ENCODE results near the gene CNTN1.

CNTN1 gene

GRCh38 chr12:40992158-40992557, 299.9 kb downstream of the CNTN1 start:
- in situ Hi-C loops (cut with MboI; ENCODE audit: low sequenced_read_pairs) = no loop called here

GRCh38 chr12:40992674-40993073, 300.4 kb downstream of the CNTN1 start:
- DNase-seq (ENCODE audit: low spot score in 2 of 2) = no peak
- in situ Hi-C loops (cut with MboI; ENCODE audit: low sequenced_read_pairs) = no loop called here
- H3K9me3 ChIP-seq = no peaks in the 10 kb centered on the region
- H3K4me3 ChIP-seq = no peak overlapping the region
- no peaks in the 10 kb centered on the region for H3K4me1 ChIP-seq
- H3K27me3 ChIP-seq (ENCODE audit: low read depth) = no peaks in the 10 kb centered on the region
- H3K36me3 ChIP-seq (replicated peaks) = no peaks in the 10 kb centered on the region

More at GRCh38 chr12:40992158-40992557, 299.9 kb downstream of the CNTN1 start:
- DNase-seq (ENCODE audit: low spot score in 2 of 2) = no peak
- Histone ChIP-seq H3K4me1 (no peaks in the 10 kb centered on the region), H3K36me3 (replicated peaks) (no peaks in the 10 kb centered on the region), H3K9me3 (no peaks in the 10 kb centered on the region), H3K27me3 (ENCODE audit: low read depth) (no peaks in the 10 kb centered on the region), H3K4me3 (no peak overlapping the region)

DNA sequence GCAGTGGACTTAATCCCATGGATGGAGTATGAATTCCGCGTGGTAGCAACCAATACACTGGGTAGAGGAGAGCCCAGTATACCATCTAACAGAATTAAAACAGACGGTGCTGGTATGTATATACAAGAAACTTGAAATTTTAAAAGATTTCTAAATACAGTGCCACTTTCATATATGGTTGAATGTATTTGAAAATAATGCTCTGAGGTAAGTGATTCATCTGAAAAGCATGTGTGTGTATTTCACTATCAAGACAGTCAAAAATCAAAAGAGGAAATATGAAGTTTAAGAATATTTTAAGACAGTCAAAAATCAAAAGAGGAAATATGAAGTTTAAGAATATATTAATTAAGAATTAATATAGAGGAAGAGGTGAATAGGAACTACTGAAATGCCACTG, 300.9 kb downstream of the CNTN1 start:
- H3K27me3 ChIP-seq (ENCODE audit: low read depth) = no peaks in the 10 kb centered on the region
- DNase-seq (ENCODE audit: low spot score in 2 of 2) = no peak
- no peak overlapping the region for H3K4me3 ChIP-seq
- in situ Hi-C loops (cut with MboI; ENCODE audit: low sequenced_read_pairs) = no loop called here
- no peaks in the 10 kb centered on the region for H3K4me1 ChIP-seq
- H3K36me3 ChIP-seq (replicated peaks) = no peaks in the 10 kb centered on the region
- no peaks in the 10 kb centered on the region for H3K9me3 ChIP-seq

- no peaks in the 10 kb centered on the region for H3K9me3 ChIP-seq
- H3K27me3 ChIP-seq (ENCODE audit: low read depth) = no peaks in the 10 kb centered on the region
- DNase-seq (ENCODE audit: low spot score in 2 of 2) = no peak
- no peak overlapping the region for H3K4me3 ChIP-seq
- H3K36me3 ChIP-seq (replicated peaks) = no peaks in the 10 kb centered on the region
- in situ Hi-C loops (cut with MboI; ENCODE audit: low sequenced_read_pairs) = no loop called here
- no peaks in the 10 kb centered on the region for H3K4me1 ChIP-seq
Measured at GRCh38 chr12:40996091-40996490, 303.9 kb downstream of the CNTN1 start.

DNA sequence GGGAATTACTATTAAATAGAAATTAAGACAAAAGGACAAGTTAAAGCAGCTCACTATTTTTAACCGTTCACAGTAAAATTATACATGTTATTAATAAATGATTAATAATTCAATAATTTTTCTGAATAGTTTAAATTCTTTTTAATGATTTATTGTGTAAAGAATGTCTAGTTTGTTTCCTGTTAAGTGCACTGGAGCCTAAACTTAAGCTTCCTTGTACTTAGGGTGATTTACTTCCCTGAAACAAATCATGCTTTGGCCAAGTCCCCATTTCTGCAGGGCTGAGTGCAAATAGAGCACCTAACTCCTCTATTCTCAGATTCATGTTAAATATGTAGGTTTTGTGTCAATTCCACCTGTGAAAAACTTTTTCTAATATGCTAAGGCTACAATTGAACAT, 307.0 kb downstream of the CNTN1 start:
- Histone ChIP-seq H3K27me3 (ENCODE audit: low read depth) (0 out of 2 replicates have a peak, but pooled peaks cover 4% of the 10 kb centered on the region), H3K36me3 (replicated peaks) (no peaks in the 10 kb centered on the region), H3K4me1 (no peaks in the 10 kb centered on the region), H3K9me3 (0 out of 2 replicates have a peak, but pooled peaks cover 2% of the 10 kb centered on the region), H3K4me3 (no peak overlapping the region)
- no peak for DNase-seq (ENCODE audit: low spot score in 2 of 2)
- in situ Hi-C loops (cut with MboI; ENCODE audit: low sequenced_read_pairs) = no loop called here

DNA sequence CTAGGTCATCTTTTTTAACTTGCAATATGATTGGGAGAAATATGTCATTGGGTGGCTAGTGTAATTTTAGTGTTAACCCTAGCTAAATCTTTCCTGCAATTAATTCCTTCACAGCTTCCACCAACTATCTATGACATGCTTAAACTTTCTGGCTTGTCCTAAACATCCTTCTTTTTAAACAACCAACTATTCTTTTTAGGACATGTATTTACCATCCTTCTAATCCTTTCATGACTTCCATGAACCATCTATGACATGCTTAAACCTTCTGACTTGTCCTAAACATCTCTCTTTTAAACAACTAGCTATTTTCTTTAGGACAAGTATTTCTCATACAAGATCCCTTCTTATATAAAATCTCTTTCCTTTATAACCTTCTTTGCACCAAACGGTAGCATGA, 316.2 kb downstream of the CNTN1 start:
- Histone ChIP-seq H3K27me3 (ENCODE audit: low read depth) (no peaks in the 10 kb centered on the region), H3K4me3 (no peak overlapping the region), H3K4me1 (no peaks in the 10 kb centered on the region), H3K9me3 (peaks cover 10% of the 10 kb centered on the region), H3K36me3 (replicated peaks) (no peaks in the 10 kb centered on the region)
- DNase-seq (ENCODE audit: low spot score in 2 of 2) = no peak
- in situ Hi-C loops (cut with MboI; ENCODE audit: low sequenced_read_pairs) = no loop called here

DNA sequence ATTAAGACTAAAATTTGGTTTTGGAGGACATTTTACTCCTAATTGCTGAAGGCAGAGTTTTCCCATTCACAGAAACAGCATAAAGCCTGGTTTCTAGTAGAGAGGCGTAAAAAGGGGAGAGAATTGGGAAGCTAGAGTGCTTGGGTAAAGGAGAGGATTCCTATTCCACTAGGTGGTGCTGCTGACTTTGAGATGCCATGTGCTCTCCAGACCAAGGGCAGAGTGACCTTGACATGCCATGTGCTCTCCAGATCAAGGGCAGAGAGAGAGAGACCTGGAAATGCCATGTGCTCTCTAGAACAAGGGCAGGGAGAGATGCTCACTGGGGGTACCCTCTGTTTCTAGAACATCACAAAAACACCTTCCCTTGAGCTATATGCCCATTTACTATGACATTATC, 319.7 kb downstream of the CNTN1 start:
- Histone ChIP-seq H3K4me1 (peaks cover 3% of the 10 kb centered on the region), H3K36me3 (replicated peaks) (no peaks in the 10 kb centered on the region), H3K4me3 (no peak overlapping the region), H3K9me3 (peaks cover 8% of the 10 kb centered on the region), H3K27me3 (ENCODE audit: low read depth) (no peaks in the 10 kb centered on the region)
- in situ Hi-C loops (cut with MboI; ENCODE audit: low sequenced_read_pairs) = no loop called here
- DNase-seq (ENCODE audit: low spot score in 2 of 2) = peak; percentile 9 to 20

- no peak for DNase-seq (ENCODE audit: low spot score in 2 of 2)
- Histone ChIP-seq H3K9me3 (no peaks in the 10 kb centered on the region), H3K4me1 (peaks cover 3% of the 10 kb centered on the region), H3K27me3 (ENCODE audit: low read depth) (no peaks in the 10 kb centered on the region), H3K4me3 (no peak overlapping the region), H3K36me3 (replicated peaks) (no peaks in the 10 kb centered on the region)
- in situ Hi-C loops (cut with MboI; ENCODE audit: low sequenced_read_pairs) = no loop called here
Measured at GRCh38 chr12:41013881-41014642, 321.8 kb downstream of the CNTN1 start.

GRCh38 chr12:41014643-41015020, 322.4 kb downstream of the CNTN1 start:
- DNase-seq (ENCODE audit: low spot score in 2 of 2) = no peak
- no peak overlapping the region for H3K4me3 ChIP-seq
- H3K27me3 ChIP-seq (ENCODE audit: low read depth) = no peaks in the 10 kb centered on the region
- in situ Hi-C loops (cut with MboI; ENCODE audit: low sequenced_read_pairs) = no loop called here
- H3K36me3 ChIP-seq (replicated peaks) = no peaks in the 10 kb centered on the region
- peaks cover 3% of the 10 kb centered on the region for H3K4me1 ChIP-seq
- no peaks in the 10 kb centered on the region for H3K9me3 ChIP-seq

GRCh38 chr12:41018010-41018409, 325.8 kb downstream of the CNTN1 start:
- H3K9me3 ChIP-seq = no peaks in the 10 kb centered on the region
- H3K4me1 ChIP-seq = peaks cover 3% of the 10 kb centered on the region
- H3K36me3 ChIP-seq (replicated peaks) = no peaks in the 10 kb centered on the region
- H3K27me3 ChIP-seq (ENCODE audit: low read depth) = no peaks in the 10 kb centered on the region
- H3K4me3 ChIP-seq = no peak overlapping the region
- DNase-seq (ENCODE audit: low spot score in 2 of 2) = no peak
- in situ Hi-C loops (cut with MboI; ENCODE audit: low sequenced_read_pairs) = no loop called here

- in situ Hi-C loops (cut with MboI; ENCODE audit: low sequenced_read_pairs) = no loop called here
- no peaks in the 10 kb centered on the region for H3K4me1 ChIP-seq
- DNase-seq (ENCODE audit: low spot score in 2 of 2) = no peak
- H3K36me3 ChIP-seq (replicated peaks) = no peaks in the 10 kb centered on the region
- no peaks in the 10 kb centered on the region for H3K9me3 ChIP-seq
- no peak overlapping the region for H3K4me3 ChIP-seq
- 0 out of 2 replicates have a peak, but pooled peaks cover 2% of the 10 kb centered on the region for H3K27me3 ChIP-seq (ENCODE audit: low read depth)
Measured at GRCh38 chr12:41019461-41019860, 327.2 kb downstream of the CNTN1 start.

DNA sequence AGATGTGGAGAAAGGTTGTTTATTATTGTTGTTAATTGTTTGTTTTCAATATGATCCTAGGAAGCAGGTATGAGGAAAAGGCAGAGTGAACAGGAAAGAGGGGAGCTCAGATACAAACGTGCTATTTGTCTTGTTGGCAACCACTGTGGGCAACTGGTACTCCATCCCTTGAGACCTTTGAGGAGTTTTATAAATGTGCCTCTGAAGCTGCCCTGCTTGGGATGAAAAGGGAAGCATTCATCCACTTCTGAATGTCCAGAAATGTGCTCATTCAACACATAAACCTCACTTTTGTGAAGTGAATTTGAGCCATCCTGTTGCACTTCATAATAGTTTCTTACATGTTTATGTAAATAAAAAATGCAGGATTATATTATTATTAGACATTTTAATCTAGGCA, 331.6 kb downstream of the CNTN1 start:
- no peaks in the 10 kb centered on the region for H3K36me3 ChIP-seq (replicated peaks)
- no peaks in the 10 kb centered on the region for H3K4me1 ChIP-seq
- no peak for DNase-seq (ENCODE audit: low spot score in 2 of 2)
- H3K9me3 ChIP-seq = no peaks in the 10 kb centered on the region
- in situ Hi-C loops (cut with MboI; ENCODE audit: low sequenced_read_pairs) = no loop called here
- no peak overlapping the region for H3K4me3 ChIP-seq
- peaks cover 2% of the 10 kb centered on the region; the same call in 1 of the 2 replicates for H3K27me3 ChIP-seq (ENCODE audit: low read depth)

GRCh38 chr12:41026151-41026550, 333.9 kb downstream of the CNTN1 start:
- DNase-seq (ENCODE audit: low spot score in 2 of 2) = no peak
- peaks cover 2% of the 10 kb centered on the region; the same call in 1 of the 2 replicates for H3K27me3 ChIP-seq (ENCODE audit: low read depth)
- no peak overlapping the region for H3K4me3 ChIP-seq
- in situ Hi-C loops (cut with MboI; ENCODE audit: low sequenced_read_pairs) = no loop called here
- no peaks in the 10 kb centered on the region for H3K36me3 ChIP-seq (replicated peaks)
- H3K9me3 ChIP-seq = no peaks in the 10 kb centered on the region
- H3K4me1 ChIP-seq = no peaks in the 10 kb centered on the region

DNA sequence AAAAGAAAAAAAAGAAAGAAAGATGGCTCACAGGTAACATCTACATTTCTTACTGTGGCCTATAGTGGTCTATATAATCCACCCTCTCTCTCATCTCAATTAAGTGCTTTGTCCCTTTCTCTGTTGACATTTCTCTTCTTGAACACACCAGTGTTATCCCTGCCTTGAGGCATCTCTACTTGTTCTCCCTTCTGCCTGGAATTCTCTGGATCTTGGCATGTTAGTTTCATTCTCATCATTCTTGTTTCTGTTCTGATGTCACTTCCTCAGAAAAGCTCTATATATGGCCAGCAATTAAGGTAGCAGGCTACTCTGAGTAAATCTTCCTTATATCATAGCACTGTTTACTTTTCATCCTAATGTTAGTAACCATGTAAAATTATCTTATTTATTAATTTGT, 340.1 kb downstream of the CNTN1 start:
- in situ Hi-C loops (cut with MboI; ENCODE audit: low sequenced_read_pairs) = no loop called here
- Histone ChIP-seq H3K9me3 (no peaks in the 10 kb centered on the region), H3K4me3 (no peak overlapping the region), H3K4me1 (no peaks in the 10 kb centered on the region), H3K27me3 (ENCODE audit: low read depth) (no peaks in the 10 kb centered on the region), H3K36me3 (replicated peaks) (no peaks in the 10 kb centered on the region)
- no peak for DNase-seq (ENCODE audit: low spot score in 2 of 2)

GRCh38 chr12:41034686-41035085, 342.4 kb downstream of the CNTN1 start:
- Histone ChIP-seq H3K4me3 (no peak overlapping the region), H3K27me3 (ENCODE audit: low read depth) (no peaks in the 10 kb centered on the region), H3K36me3 (replicated peaks) (no peaks in the 10 kb centered on the region), H3K4me1 (no peaks in the 10 kb centered on the region), H3K9me3 (no peaks in the 10 kb centered on the region)
- in situ Hi-C loops (cut with MboI; ENCODE audit: low sequenced_read_pairs) = no loop called here
- DNase-seq (ENCODE audit: low spot score in 2 of 2) = no peak

All from HAP-1 (cell line).